ENCODE measurements around the gene DLAT. TPM values are rescaled to one million over a fixed set of nuclear protein-coding genes. Genes with fewer than 3 reads are reported as not detected.
"Not testable (repeated sequence)": the region's sequence is repeated elsewhere in the genome, so short reads cannot be mapped to it uniquely, and the experiment has no call there.

Gene DLAT
- polyA plus RNA-seq, 1 donor, result 39.2 TPM

GRCh38 chr11:112005422-112006094 lies 19.6 kb upstream of the DLAT start:
- no peak for DNase-seq

- DNase-seq, result not testable (repeated sequence)
These were observed 19.1 kb upstream of the DLAT start for GRCh38 chr11:112006095-112006441.

GRCh38 chr11:112011451-112011850 lies 13.8 kb upstream of the DLAT start:
- not testable (repeated sequence) for DNase-seq

- DNase-seq, result no peak
These were observed 12.3 kb upstream of the DLAT start for GRCh38 chr11:112012874-112013273.

GRCh38 chr11:112013497-112014164 lies 11.6 kb upstream of the DLAT start:
- no peak for DNase-seq

GRCh38 chr11:112016088-112016764 lies 9.0 kb upstream of the DLAT start:
- DNase-seq, result no peak

GRCh38 chr11:112016765-112017376 lies 8.3 kb upstream of the DLAT start:
- no peak for DNase-seq

GRCh38 chr11:112017538-112017937 lies 7.7 kb upstream of the DLAT start:
- no peak for DNase-seq

GRCh38 chr11:112019066-112019465 lies 6.1 kb upstream of the DLAT start:
- no peak for DNase-seq

- no peak for DNase-seq
These were observed 2.1 kb upstream of the DLAT start for GRCh38 chr11:112023104-112023503.

GRCh38 chr11:112024178-112024772 lies 933 bp upstream of the DLAT start:
- DNase-seq, result no peak

GRCh38 chr11:112025707-112026106 lies 499 bp downstream of the DLAT start:
- no peak for DNase-seq

GRCh38 chr11:112026784-112027410 lies 1.7 kb downstream of the DLAT start:
- DNase-seq, result not testable (repeated sequence)

- DNase-seq, result no peak
These were observed 4.3 kb downstream of the DLAT start for GRCh38 chr11:112029460-112029859.

- no peak for DNase-seq
These were observed 8.7 kb downstream of the DLAT start for GRCh38 chr11:112033902-112034301.

GRCh38 chr11:112037527-112037926 lies 12.3 kb downstream of the DLAT start:
- DNase-seq, result no peak

GRCh38 chr11:112042161-112042960 lies 17.2 kb downstream of the DLAT start:
- DNase-seq, result no peak

GRCh38 chr11:112042961-112043304 lies 17.7 kb downstream of the DLAT start:
- no peak for DNase-seq

GRCh38 chr11:112044961-112045360 lies 19.8 kb downstream of the DLAT start:
- no peak for DNase-seq

- not testable (repeated sequence) for DNase-seq
These were observed 21.4 kb downstream of the DLAT start for GRCh38 chr11:112046647-112047046.

- DNase-seq, result not testable (repeated sequence)
These were observed 23.0 kb downstream of the DLAT start for GRCh38 chr11:112048256-112048655.

GRCh38 chr11:112049777-112050176 lies 24.6 kb downstream of the DLAT start:
- DNase-seq, result no peak
